Measurements from ENCODE around the gene CACNG7. TPM values are rescaled to one million over a fixed set of nuclear protein-coding genes. Genes with fewer than 3 reads are reported as not detected.
A peak's percentile ranks its signal among the peaks of the same experiment; 100 is the strongest.
"Not testable (repeated sequence)": the region's sequence is repeated elsewhere in the genome, so short reads cannot be mapped to it uniquely, and the experiment has no call there.

The CACNG7 gene
- total and polyA plus RNA-seq, 10 of the 15 experiments (the other 5 are each of a cell fraction or from before 2014, with no cell fraction given), result not detected

DNA sequence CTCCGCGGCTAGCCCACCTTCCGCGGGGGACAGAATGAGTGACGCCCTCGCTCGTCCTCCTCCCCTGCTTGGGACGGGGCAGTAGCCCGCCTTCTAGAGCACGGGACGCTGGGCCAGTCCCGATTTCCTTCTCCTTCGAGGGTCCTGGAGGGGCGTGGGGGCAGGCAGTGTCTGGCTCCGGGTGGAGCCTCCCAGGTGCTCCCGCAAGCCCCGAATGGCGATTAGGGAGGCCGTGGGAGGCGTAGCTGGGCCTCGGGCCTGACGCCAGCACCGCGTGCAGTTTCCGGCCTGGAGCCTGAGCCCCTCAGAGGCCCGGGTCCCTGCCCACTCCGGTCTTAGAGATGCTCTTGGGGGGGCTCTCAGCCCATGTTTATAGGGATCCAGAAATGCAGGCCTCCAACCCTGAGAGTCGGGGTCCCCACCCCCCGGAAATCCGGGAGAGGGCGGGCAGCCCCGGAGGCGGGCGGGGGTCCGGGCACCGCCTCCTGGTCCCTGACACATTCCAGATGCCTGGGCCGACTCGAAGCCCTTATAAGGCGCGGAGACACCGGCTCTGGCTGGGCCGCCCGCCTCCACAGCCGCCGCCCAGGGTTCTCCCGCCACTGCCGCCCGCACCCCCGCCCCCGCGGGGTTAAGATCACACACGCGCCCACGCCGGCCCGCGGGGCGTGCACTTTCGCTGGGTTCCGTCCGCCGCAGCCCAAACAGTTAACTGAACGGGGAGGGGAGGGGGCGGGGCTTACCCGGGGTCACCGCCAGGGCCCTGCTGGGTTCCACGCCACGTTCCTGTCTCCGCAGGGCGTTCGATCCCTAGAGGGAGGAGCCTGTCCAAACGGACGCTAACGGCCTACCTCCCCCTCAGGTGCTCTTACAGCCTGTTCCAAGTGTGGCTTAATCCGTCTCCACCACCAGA is 39.9 kb upstream of the CACNG7 start:
- no peak overlapping the region for H3K9ac ChIP-seq (ENCODE audit: control insufficient read depth, insufficient read depth, low read length)
- H2AFZ ChIP-seq (ENCODE audit: control insufficient read depth, low read depth, low read length), result no peak overlapping the region
- H4K20me1 ChIP-seq (ENCODE audit: control insufficient read depth, insufficient read depth), result no peaks in the 10 kb centered on the region
- 2% methylated on average over 33 of the region's 75 CpGs for WGBS (ENCODE audit: insufficient coverage, insufficient replicate concordance, low lambda C conversion rate, missing lambda C conversion rate)
- ChIA-PET POLR2A (no interaction called here), CTCF (no interaction called here), SMC1A (ENCODE audit: uncharacterized antibody, unreplicated experiment) (no interaction called here), RAD21 (ENCODE audit: unreplicated experiment) (no interaction called here)
- H3K79me2 ChIP-seq (ENCODE audit: control insufficient read depth, insufficient read depth, low read length), result no peaks in the 10 kb centered on the region
- no peaks in the 10 kb centered on the region for H3K27me3 ChIP-seq (replicated peaks in 1 of 2; ENCODE audit: control insufficient read depth in 2 of 2, insufficient read depth in 2 of 2, low read length in 1 of 2)
- H3K36me3 ChIP-seq (ENCODE audit: control insufficient read depth in 2 of 2, insufficient read depth in 2 of 2, low read length in 1 of 2), result no peaks in the 10 kb centered on the region
- FAIRE-seq (no peak), ATAC-seq (no peak), DNase-seq (ENCODE audit: low read depth, low spot score) (no peak)
- intact Hi-C loops (cut with micrococcal nuclease; ENCODE audit: unreplicated experiment) (no loop called here), in situ Hi-C loops (cut with MboI) (no loop called here)
- no peaks in the 10 kb centered on the region for H3K4me1 ChIP-seq (ENCODE audit: control insufficient read depth, insufficient read depth, low read length)
- H3K9me3 ChIP-seq (replicated peaks; ENCODE audit: control insufficient read depth, insufficient read depth, low read length), result no peaks in the 10 kb centered on the region; the same call in 2 of the 3 replicates
- BruUV-seq (replicated peaks), result no TSS peak
- TF ChIP-seq RB1 (IDR thresholded peaks at IDR 0.05; ENCODE audit: borderline replicate concordance) (no peak), SUPT20H (IDR thresholded peaks at IDR 0.05; ENCODE audit: borderline replicate concordance, control insufficient read depth, low read depth, low read length) (no peak), SRF (IDR thresholded peaks at IDR 0.05; ENCODE audit: low read depth in 2 of 2, low read length in 2 of 2) (0 out of 4 replicates have a peak, but pooled peaks of 1 of the 2 experiments have one; percentile 21), MXI1 (IDR thresholded peaks at IDR 0.05; ENCODE audit: low read depth, low read length) (no peak)
- TF ChIP-seq, protein P1, sequence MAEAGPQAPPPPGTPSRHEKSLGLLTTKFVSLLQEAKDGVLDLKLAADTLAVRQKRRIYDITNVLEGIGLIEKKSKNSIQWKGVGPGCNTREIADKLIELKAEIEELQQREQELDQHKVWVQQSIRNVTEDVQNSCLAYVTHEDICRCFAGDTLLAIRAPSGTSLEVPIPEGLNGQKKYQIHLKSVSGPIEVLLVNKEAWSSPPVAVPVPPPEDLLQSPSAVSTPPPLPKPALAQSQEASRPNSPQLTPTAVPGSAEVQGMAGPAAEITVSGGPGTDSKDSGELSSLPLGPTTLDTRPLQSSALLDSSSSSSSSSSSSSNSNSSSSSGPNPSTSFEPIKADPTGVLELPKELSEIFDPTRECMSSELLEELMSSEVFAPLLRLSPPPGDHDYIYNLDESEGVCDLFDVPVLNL (IDR thresholded peaks at IDR 0.05; ENCODE audit: low read depth, low read length), result no peak
- H3K4me2 ChIP-seq (ENCODE audit: control insufficient read depth, insufficient read depth), result peak overlapping the region; percentile 3; the same call in 1 of the 2 replicates
- H3K27ac ChIP-seq (ENCODE audit: control insufficient read depth, insufficient read depth), result no peak overlapping the region; the same call in 1 of the 2 replicates
- no peak overlapping the region for H3K4me3 ChIP-seq

DNA sequence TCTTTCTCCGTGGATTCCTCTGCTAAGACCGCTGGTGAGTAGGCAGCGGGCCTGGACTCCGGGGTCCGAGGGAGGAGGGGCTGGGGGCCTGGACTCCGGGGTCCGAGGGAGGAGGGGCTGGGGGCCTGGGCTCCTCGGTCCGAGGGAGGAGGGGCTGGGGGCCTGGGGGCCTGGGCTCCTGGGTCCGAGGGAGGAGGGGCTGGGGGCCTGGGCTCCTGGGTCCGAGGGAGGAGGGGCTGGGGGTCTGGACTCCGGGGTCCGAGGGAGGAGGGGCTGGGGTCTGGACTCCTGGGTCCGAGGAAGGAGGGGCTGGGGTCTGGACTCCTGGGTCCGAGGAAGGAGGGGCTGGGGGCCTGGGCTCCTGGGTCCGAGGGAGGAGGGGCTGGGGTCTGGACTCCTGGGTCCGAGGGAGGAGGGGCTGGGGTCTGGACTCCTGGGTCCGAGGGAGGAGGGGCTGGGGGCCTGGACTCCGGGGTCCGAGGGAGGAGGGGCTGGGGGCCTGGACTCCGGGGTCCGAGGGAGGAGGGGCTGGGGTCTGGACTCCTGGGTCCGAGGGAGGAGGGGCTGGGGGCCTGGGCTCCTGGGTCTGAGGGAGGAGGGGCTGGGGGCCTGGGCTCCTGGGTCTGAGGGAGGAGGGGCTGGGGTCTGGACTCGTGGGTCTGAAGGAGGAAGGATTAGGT is 39.1 kb upstream of the CACNG7 start:
- POLR2A ChIA-PET; intact Hi-C loops (cut with micrococcal nuclease; ENCODE audit: unreplicated experiment); H3K79me2 ChIP-seq (ENCODE audit: control insufficient read depth, insufficient read depth, low read length); H2AFZ ChIP-seq (ENCODE audit: control insufficient read depth, low read depth, low read length); DNase-seq (ENCODE audit: low read depth, low spot score); H3K27me3 ChIP-seq (replicated peaks in 1 of 2; ENCODE audit: control insufficient read depth in 2 of 2, insufficient read depth in 2 of 2, low read length in 1 of 2); H3K9ac ChIP-seq (ENCODE audit: control insufficient read depth, insufficient read depth, low read length); H3K36me3 ChIP-seq (ENCODE audit: control insufficient read depth in 2 of 2, insufficient read depth in 2 of 2, low read length in 1 of 2); FAIRE-seq; H3K9me3 ChIP-seq (replicated peaks; ENCODE audit: control insufficient read depth, insufficient read depth, low read length); H3K27ac ChIP-seq (ENCODE audit: control insufficient read depth, insufficient read depth); ATAC-seq; in situ Hi-C loops (cut with MboI); CTCF ChIA-PET; H3K4me1 ChIP-seq (ENCODE audit: control insufficient read depth, insufficient read depth, low read length); SMC1A ChIA-PET (ENCODE audit: uncharacterized antibody, unreplicated experiment); RAD21 ChIA-PET (ENCODE audit: unreplicated experiment); H4K20me1 ChIP-seq (ENCODE audit: control insufficient read depth, insufficient read depth); H3K4me2 ChIP-seq (ENCODE audit: control insufficient read depth, insufficient read depth); BruUV-seq (replicated peaks); H3K4me3 ChIP-seq: not testable (repeated sequence)
- 40% methylated on average over 2 of the region's 24 CpGs for WGBS (ENCODE audit: insufficient coverage, insufficient replicate concordance, low lambda C conversion rate, missing lambda C conversion rate)

All from GM12878 (cell line).